ENCODE measurements around the gene SLC11A1.

The SLC11A1 gene

DNA sequence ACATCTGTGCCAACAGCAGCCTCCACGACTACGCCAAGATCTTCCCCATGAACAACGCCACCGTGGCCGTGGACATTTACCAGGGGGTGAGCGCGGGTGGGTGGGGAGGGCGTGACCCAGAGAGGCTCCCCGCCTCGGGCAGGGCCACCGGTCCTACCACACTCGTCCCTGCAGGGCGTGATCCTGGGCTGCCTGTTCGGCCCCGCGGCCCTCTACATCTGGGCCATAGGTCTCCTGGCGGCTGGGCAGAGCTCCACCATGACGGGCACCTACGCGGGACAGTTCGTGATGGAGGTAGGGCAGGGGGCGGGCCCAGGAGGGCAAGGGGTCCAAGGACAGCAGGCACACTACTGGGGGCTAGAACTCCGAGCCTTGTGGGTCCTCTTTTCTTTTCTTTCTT is 9.1 kb downstream of the SLC11A1 start (continued):
- TF ChIP-seq, protein P1, sequence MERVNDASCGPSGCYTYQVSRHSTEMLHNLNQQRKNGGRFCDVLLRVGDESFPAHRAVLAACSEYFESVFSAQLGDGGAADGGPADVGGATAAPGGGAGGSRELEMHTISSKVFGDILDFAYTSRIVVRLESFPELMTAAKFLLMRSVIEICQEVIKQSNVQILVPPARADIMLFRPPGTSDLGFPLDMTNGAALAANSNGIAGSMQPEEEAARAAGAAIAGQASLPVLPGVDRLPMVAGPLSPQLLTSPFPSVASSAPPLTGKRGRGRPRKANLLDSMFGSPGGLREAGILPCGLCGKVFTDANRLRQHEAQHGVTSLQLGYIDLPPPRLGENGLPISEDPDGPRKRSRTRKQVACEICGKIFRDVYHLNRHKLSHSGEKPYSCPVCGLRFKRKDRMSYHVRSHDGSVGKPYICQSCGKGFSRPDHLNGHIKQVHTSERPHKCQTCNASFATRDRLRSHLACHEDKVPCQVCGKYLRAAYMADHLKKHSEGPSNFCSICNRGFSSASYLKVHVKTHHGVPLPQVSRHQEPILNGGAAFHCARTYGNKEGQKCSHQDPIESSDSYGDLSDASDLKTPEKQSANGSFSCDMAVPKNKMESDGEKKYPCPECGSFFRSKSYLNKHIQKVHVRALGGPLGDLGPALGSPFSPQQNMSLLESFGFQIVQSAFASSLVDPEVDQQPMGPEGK (CRISPR knock-in tag; IDR thresholded peaks at IDR 0.05; ENCODE audit: borderline replicate concordance): no peak
- TF ChIP-seq SNAI2 (CRISPR knock-in tag; IDR thresholded peaks at IDR 0.05) (no peak), ZFP3 (CRISPR knock-in tag; IDR thresholded peaks at IDR 0.05) (no peak), OSR1 (CRISPR knock-in tag; IDR thresholded peaks at IDR 0.05) (no peak), ISL1 (CRISPR knock-in tag; IDR thresholded peaks at IDR 0.05) (no peak)

DNA sequence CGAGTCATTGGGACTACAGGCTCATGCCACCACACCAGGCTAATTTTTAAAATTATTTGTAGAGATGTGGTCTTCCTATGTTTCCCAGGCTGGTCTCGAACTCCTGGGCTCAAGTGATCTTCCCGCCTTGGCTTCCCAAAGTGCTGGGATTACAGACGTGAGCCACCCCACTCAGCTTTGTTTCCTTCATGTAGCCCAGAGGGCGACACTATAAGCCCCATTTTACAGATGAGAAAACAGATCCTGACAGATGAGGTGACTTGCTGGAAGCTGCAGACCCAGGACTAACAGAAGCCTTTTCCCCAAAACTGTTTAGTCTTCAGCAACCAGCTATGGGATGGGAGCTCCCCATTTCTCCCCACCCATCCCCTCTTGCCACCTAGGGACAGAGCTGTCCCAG is 10.4 kb downstream of the SLC11A1 start:
- TF ChIP-seq ISL1 (CRISPR knock-in tag; IDR thresholded peaks at IDR 0.05): no peak
- TF ChIP-seq TOX (CRISPR knock-in tag; IDR thresholded peaks at IDR 0.05; ENCODE audit: borderline replicate concordance): no peak
- TF ChIP-seq, protein P1 (CRISPR knock-in tag; IDR thresholded peaks at IDR 0.05; ENCODE audit: borderline replicate concordance): no peak
- TF ChIP-seq ARNTL (CRISPR knock-in tag; IDR thresholded peaks at IDR 0.05; ENCODE audit: borderline replicate concordance, low read depth): no peak
- TF ChIP-seq SNAI2 (CRISPR knock-in tag; IDR thresholded peaks at IDR 0.05): no peak
- TF ChIP-seq ZC3H10 (CRISPR knock-in tag; IDR thresholded peaks at IDR 0.05): no peak
- TF ChIP-seq ZNF8 (CRISPR knock-in tag; IDR thresholded peaks at IDR 0.05): no peak
- no peak for TF ChIP-seq ZFP3 (CRISPR knock-in tag; IDR thresholded peaks at IDR 0.05)
- TF ChIP-seq PPARA (CRISPR knock-in tag; IDR thresholded peaks at IDR 0.05; ENCODE audit: borderline replicate concordance): no peak
- TF ChIP-seq OSR1 (CRISPR knock-in tag; IDR thresholded peaks at IDR 0.05): no peak
- no peak for TF ChIP-seq ESRRG (CRISPR knock-in tag; IDR thresholded peaks at IDR 0.05)
- TF ChIP-seq, protein P2, sequence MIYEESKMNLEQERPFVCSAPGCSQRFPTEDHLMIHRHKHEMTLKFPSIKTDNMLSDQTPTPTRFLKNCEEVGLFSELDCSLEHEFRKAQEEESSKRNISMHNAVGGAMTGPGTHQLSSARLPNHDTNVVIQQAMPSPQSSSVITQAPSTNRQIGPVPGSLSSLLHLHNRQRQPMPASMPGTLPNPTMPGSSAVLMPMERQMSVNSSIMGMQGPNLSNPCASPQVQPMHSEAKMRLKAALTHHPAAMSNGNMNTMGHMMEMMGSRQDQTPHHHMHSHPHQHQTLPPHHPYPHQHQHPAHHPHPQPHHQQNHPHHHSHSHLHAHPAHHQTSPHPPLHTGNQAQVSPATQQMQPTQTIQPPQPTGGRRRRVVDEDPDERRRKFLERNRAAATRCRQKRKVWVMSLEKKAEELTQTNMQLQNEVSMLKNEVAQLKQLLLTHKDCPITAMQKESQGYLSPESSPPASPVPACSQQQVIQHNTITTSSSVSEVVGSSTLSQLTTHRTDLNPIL (CRISPR knock-in tag; IDR thresholded peaks at IDR 0.05; ENCODE audit: low read depth): no peak
- TF ChIP-seq, protein P3, sequence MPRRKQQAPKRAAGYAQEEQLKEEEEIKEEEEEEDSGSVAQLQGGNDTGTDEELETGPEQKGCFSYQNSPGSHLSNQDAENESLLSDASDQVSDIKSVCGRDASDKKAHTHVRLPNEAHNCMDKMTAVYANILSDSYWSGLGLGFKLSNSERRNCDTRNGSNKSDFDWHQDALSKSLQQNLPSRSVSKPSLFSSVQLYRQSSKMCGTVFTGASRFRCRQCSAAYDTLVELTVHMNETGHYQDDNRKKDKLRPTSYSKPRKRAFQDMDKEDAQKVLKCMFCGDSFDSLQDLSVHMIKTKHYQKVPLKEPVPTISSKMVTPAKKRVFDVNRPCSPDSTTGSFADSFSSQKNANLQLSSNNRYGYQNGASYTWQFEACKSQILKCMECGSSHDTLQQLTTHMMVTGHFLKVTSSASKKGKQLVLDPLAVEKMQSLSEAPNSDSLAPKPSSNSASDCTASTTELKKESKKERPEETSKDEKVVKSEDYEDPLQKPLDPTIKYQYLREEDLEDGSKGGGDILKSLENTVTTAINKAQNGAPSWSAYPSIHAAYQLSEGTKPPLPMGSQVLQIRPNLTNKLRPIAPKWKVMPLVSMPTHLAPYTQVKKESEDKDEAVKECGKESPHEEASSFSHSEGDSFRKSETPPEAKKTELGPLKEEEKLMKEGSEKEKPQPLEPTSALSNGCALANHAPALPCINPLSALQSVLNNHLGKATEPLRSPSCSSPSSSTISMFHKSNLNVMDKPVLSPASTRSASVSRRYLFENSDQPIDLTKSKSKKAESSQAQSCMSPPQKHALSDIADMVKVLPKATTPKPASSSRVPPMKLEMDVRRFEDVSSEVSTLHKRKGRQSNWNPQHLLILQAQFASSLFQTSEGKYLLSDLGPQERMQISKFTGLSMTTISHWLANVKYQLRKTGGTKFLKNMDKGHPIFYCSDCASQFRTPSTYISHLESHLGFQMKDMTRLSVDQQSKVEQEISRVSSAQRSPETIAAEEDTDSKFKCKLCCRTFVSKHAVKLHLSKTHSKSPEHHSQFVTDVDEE (CRISPR knock-in tag; IDR thresholded peaks at IDR 0.05): no peak
- no peak for TF ChIP-seq ZNF70 (CRISPR knock-in tag; IDR thresholded peaks at IDR 0.05)
- no peak for TF ChIP-seq RARB (CRISPR knock-in tag; IDR thresholded peaks at IDR 0.05)
- TF ChIP-seq, protein P4, sequence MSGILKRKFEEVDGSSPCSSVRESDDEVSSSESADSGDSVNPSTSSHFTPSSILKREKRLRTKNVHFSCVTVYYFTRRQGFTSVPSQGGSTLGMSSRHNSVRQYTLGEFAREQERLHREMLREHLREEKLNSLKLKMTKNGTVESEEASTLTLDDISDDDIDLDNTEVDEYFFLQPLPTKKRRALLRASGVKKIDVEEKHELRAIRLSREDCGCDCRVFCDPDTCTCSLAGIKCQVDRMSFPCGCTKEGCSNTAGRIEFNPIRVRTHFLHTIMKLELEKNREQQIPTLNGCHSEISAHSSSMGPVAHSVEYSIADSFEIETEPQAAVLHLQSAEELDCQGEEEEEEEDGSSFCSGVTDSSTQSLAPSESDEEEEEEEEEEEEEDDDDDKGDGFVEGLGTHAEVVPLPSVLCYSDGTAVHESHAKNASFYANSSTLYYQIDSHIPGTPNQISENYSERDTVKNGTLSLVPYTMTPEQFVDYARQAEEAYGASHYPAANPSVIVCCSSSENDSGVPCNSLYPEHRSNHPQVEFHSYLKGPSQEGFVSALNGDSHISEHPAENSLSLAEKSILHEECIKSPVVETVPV (CRISPR knock-in tag; IDR thresholded peaks at IDR 0.05): no peak
- no peak for TF ChIP-seq GLIS3 (CRISPR knock-in tag; IDR thresholded peaks at IDR 0.05)

DNA sequence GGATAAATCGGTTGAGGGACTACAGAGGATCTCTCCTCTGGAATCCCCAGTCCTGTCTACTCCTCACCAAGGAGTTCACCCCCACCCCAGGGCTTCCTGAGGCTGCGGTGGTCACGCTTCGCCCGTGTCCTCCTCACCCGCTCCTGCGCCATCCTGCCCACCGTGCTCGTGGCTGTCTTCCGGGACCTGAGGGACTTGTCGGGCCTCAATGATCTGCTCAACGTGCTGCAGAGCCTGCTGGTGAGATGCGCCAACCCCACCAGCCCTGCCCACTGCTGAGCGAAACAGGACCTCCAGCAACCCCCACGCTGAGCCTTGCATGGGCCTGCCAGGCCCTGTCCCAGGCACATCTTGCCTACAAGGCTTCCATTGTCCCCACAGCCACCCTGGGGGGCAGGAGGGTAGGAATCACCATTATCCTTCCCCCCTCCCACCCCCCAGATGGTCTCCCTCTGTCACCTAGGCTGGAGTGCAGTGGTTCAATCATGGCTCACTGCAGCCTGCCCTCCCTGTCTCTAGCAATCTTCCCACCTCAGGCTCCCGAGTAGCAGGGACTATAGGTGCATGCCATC is 10.9 kb downstream of the SLC11A1 start:
- TF ChIP-seq TCF4 (CRISPR knock-in tag; IDR thresholded peaks at IDR 0.05; ENCODE audit: borderline replicate concordance) (no peak), PPARA (CRISPR knock-in tag; IDR thresholded peaks at IDR 0.05; ENCODE audit: borderline replicate concordance) (no peak), ZNF8 (CRISPR knock-in tag; IDR thresholded peaks at IDR 0.05) (no peak), SNAI2 (CRISPR knock-in tag; IDR thresholded peaks at IDR 0.05) (no peak), BACH2 (CRISPR knock-in tag; IDR thresholded peaks at IDR 0.05; ENCODE audit: borderline replicate concordance) (no peak), TOX (CRISPR knock-in tag; IDR thresholded peaks at IDR 0.05; ENCODE audit: borderline replicate concordance) (no peak), ESRRG (CRISPR knock-in tag; IDR thresholded peaks at IDR 0.05) (no peak), ISL1 (CRISPR knock-in tag; IDR thresholded peaks at IDR 0.05) (no peak), OSR1 (CRISPR knock-in tag; IDR thresholded peaks at IDR 0.05) (no peak), ARNTL (CRISPR knock-in tag; IDR thresholded peaks at IDR 0.05; ENCODE audit: borderline replicate concordance, low read depth) (no peak), CSDC2 (CRISPR knock-in tag; IDR thresholded peaks at IDR 0.05) (no peak), ZNF70 (CRISPR knock-in tag; IDR thresholded peaks at IDR 0.05) (no peak), ZFP3 (CRISPR knock-in tag; IDR thresholded peaks at IDR 0.05) (no peak), ZC3H10 (CRISPR knock-in tag; IDR thresholded peaks at IDR 0.05) (no peak)
- TF ChIP-seq, protein P2 (CRISPR knock-in tag; IDR thresholded peaks at IDR 0.05; ENCODE audit: low read depth): no peak
- no peak for ATAC-seq

More for the DNA sequence above, 10.4 kb downstream of the SLC11A1 start:
- no peak for ATAC-seq
